GM12865 (cell line): ENCODE data around the gene RSPH9.
A peak's percentile ranks its signal among the peaks of the same experiment; 100 is the strongest.
"Not testable (repeated sequence)": the region's sequence is repeated elsewhere in the genome, so short reads cannot be mapped to it uniquely, and the experiment has no call there.

ENCODE experiments used
- DNase-seq: peaks from one replicate; pipeline ENCODE4 v3.0.0; 2010; ENCODE audit warnings: low read depth
- H3K4me3 ChIP-seq: 2 replicates; pipeline ENCODE4 v1.5.1; 2011; ENCODE audit warnings: mild to moderate bottlenecking, low read depth, low read length, control low read depth
- TF ChIP-seq, protein P1 (sequence below): IDR thresholded peaks from 2 replicates; pipeline ENCODE4 v1.5.1; 2011; ENCODE audit warnings: low read length, control low read depth, low read depth, inconsistent platforms; ENCODE audit not compliant: insufficient read depth; ENCODE audit errors: missing control alignments

Gene RSPH9

DNA sequence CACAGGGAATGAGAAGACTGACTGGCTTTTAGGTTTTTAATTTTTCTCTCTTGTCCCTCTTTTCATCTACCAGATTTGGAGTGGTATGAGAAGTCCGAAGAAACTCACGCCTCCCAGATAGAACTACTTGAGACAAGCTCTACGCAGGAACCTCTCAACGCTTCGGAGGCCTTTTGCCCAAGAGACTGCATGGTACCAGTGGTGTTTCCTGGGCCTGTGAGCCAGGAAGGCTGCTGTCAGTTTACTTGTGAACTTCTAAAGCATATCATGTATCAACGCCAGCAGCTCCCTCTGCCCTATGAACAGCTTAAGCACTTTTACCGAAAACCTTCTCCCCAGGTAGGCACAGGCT is 8.6 kb upstream of the RSPH9 start:
- H3K4me3 ChIP-seq: peak overlapping the region; percentile 94
- DNase-seq: peak; percentile 30
- TF ChIP-seq, protein P1, sequence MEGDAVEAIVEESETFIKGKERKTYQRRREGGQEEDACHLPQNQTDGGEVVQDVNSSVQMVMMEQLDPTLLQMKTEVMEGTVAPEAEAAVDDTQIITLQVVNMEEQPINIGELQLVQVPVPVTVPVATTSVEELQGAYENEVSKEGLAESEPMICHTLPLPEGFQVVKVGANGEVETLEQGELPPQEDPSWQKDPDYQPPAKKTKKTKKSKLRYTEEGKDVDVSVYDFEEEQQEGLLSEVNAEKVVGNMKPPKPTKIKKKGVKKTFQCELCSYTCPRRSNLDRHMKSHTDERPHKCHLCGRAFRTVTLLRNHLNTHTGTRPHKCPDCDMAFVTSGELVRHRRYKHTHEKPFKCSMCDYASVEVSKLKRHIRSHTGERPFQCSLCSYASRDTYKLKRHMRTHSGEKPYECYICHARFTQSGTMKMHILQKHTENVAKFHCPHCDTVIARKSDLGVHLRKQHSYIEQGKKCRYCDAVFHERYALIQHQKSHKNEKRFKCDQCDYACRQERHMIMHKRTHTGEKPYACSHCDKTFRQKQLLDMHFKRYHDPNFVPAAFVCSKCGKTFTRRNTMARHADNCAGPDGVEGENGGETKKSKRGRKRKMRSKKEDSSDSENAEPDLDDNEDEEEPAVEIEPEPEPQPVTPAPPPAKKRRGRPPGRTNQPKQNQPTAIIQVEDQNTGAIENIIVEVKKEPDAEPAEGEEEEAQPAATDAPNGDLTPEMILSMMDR: no peak

DNA sequence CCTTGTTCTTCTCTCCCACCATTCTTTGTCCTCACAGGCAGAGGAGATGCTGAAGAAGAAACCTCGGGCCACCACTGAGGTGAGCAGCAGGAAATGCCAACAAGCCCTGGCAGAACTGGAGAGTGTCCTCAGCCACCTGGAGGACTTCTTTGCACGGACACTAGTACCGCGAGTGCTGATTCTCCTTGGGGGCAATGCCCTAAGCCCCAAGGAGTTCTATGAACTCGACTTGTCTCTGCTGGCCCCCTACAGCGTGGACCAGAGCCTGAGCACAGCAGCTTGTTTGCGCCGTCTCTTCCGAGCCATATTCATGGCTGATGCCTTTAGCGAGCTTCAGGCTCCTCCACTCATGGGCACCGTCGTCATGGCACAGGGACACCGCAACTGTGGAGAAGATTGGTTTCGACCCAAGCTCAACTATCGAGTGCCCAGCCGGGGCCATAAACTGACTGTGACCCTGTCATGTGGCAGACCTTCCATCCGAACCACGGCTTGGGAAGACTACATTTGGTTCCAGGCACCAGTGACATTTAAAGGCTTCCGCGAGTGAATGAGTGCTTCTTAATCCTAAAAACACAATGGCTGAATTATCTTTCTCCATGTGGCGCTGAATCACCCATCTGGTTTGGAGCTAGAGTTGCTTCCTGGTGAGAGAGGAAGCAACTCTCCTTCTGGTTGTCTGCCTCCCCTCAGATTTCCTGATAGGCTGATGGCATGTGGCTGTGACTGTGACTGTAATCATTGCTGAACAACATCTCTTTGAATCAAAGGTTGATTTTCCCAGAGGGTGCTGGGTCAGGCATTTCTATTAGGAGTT is 4.6 kb upstream of the RSPH9 start:
- no peak for DNase-seq
- TF ChIP-seq, protein P1: no peak
- H3K4me3 ChIP-seq: no peak overlapping the region

DNA sequence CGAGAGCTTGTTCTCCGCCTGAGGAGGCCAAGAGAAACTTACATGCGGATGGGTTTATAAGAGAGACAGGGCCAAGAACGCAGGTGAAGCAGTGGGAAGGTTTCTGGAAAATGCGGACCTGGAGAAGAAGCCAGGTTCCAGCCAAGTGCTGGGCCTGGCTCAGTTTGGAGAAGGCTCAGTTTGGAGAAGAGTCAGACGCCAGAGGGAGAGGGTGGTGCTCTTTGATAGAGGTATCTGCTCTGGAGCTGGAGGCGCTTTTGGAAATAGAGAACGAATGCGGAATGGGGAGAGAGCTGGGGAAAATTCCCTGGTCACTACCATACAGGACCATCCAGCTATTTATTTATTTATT is 753 bp downstream of the RSPH9 start:
- no peak overlapping the region for H3K4me3 ChIP-seq
- TF ChIP-seq, protein P1: no peak

DNA sequence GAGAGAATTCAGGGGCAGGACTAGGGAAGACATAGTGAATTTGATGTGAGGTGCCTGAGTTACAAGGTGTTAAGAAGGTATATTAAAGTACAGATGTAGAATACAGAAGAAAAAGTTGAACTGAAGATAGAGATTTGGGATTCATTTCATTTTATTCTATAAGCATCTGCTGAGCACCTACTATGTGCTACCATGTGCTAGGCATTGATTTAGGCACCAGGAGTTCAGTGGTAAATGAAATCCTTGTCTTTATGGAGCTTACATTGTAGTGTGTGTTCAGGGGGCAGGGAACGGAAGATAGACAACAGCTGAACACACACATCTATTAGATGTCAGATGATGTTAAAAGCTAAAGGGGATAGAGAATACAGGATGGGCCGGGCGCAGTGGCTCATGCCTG is 2.8 kb downstream of the RSPH9 start:
- TF ChIP-seq, protein P1: no peak
- DNase-seq: no peak
- H3K4me3 ChIP-seq: no peak overlapping the region

More for the DNA sequence above, 753 bp downstream of the RSPH9 start:
- no peak for DNase-seq

DNA sequence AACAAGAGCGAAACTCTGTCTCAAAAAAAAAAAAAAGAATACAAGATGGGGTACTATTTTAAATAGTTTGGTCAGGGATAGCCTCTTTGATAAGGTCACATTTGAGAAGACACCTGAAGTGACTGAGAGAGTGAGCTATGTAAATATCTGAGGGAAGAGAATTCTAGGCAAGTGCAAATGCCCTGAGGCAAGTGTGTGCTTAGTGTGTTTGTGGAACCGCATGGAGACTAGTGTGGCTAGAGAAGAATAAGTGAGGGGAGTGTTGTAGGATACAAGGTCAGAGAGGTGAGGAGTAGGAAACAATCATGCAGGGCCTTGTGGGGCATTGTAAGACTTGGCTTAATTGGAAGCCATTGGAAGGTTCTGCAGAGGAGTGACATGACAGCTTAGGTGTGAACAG is 3.4 kb downstream of the RSPH9 start:
- TF ChIP-seq, protein P1: no peak
- no peak for DNase-seq
- H3K4me3 ChIP-seq: no peak overlapping the region

DNA sequence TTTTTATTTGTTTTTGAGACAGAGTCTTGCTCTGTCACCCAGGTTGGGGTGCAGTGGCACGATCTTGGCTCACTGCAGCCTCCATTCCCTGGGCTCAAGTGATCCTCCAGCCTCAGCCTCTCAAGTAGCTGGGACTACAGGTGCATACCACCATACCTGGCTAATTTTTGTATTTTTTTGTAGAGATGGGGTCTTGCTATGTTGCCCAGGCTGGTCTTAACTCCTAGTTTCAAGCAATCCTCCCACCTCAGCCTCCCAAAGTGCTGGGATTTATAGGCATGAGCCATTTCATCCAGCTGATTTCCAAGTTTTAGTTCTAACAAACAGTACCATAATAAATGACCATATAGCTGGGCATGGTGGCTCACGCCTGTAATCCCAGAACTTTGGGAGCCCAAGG is 8.0 kb downstream of the RSPH9 start:
- DNase-seq, H3K4me3 ChIP-seq: not testable (repeated sequence)

DNA sequence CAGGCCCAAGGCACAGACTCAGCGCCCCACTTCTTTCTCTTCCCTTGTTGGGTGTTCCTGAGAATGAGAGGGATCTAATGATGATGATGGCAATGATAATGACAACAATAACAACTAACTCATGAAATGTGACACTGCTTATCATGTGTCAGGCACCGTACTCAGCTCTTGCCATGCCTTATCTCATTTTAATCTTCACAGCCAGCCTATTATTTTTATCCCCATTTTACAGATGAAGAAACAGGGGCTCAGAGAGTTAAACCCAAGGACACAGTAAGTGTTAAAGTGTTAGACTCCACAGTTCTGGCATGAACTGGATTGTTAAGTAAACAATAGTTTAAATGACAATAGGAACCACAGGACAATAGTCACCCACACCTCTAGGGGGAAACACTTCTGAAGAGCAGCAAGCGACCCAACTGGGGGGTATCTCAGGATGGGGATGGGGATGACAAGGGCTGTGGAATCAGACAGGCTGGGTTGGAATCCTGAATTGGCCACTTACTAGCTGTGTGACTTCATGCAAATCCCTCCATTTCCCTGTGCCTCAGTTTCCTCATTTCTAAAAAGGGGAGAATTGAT is 12.5 kb downstream of the RSPH9 start:
- DNase-seq: no peak
- TF ChIP-seq, protein P1: no peak
- no peak overlapping the region for H3K4me3 ChIP-seq
